GM12873 (cell line): ENCODE measurements around the gene IGSF9.

ENCODE experiments used
- TF ChIP-seq, protein P1 (sequence below): IDR thresholded peaks from 2 replicates; pipeline ENCODE4 v1.5.1; 2012; ENCODE audit warnings: low read depth, mild to moderate bottlenecking, moderate library complexity, low read length, control low read depth; ENCODE audit not compliant: insufficient read depth; ENCODE audit errors: missing control alignments

IGSF9 gene

GRCh38 chr1:159940006-159940620 lies 5.3 kb downstream of the IGSF9 start:
- TF ChIP-seq, protein P1, sequence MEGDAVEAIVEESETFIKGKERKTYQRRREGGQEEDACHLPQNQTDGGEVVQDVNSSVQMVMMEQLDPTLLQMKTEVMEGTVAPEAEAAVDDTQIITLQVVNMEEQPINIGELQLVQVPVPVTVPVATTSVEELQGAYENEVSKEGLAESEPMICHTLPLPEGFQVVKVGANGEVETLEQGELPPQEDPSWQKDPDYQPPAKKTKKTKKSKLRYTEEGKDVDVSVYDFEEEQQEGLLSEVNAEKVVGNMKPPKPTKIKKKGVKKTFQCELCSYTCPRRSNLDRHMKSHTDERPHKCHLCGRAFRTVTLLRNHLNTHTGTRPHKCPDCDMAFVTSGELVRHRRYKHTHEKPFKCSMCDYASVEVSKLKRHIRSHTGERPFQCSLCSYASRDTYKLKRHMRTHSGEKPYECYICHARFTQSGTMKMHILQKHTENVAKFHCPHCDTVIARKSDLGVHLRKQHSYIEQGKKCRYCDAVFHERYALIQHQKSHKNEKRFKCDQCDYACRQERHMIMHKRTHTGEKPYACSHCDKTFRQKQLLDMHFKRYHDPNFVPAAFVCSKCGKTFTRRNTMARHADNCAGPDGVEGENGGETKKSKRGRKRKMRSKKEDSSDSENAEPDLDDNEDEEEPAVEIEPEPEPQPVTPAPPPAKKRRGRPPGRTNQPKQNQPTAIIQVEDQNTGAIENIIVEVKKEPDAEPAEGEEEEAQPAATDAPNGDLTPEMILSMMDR = no peak

GRCh38 chr1:159939678-159940002 lies 5.8 kb downstream of the IGSF9 start:
- TF ChIP-seq, protein P1 = no peak

- TF ChIP-seq, protein P1 = no peak
These were observed 6.3 kb downstream of the IGSF9 start for GRCh38 chr1:159938905-159939677.

GRCh38 chr1:159938211-159938852 lies 7.1 kb downstream of the IGSF9 start:
- TF ChIP-seq, protein P1 = no peak

GRCh38 chr1:159937054-159937750 lies 8.2 kb downstream of the IGSF9 start:
- TF ChIP-seq, protein P1 = no peak

DNA sequence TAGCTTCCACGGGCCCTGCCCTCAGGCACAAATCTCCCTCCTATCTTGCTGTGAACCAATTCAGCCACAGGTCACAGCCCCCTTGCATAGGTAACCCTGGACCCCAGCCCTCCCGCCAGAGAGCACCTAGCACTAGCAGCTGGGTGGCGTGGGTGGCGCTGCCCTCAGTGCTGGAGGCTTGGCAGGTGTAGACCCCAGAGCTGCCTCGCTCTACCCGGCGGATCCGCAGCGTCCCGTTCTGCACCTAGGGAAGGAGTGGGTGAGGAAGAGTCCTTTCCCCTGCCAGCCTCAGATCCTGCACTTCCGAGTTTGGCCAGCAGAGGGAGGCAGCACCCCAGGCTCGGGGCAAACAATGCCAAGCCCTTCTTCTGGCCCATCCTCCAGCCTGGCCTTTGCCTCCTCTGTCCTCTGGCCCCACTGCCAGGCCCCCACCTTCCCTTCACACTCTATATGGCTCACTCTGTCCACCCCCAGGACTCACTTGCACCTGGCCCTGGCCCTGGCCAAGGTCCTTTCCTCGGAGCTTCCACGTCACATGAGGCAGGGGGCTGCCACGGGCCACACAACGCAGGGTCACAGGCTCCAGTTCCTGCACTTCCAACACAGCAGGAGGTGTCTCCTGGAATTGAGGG lies 9.0 kb downstream of the IGSF9 start:
- TF ChIP-seq, protein P1 = peak; percentile 100
